NOMO-1 (cell line): ENCODE results near the gene MAL.

Experiments used
- DNase-seq, 2 experiments: peaks; one replicate each; lab custom pipeline; 2025; ENCODE audit not compliant: unreplicated experiment in 2 of 2; lab: John Stamatoyannopoulos, UW

MAL gene

DNA sequence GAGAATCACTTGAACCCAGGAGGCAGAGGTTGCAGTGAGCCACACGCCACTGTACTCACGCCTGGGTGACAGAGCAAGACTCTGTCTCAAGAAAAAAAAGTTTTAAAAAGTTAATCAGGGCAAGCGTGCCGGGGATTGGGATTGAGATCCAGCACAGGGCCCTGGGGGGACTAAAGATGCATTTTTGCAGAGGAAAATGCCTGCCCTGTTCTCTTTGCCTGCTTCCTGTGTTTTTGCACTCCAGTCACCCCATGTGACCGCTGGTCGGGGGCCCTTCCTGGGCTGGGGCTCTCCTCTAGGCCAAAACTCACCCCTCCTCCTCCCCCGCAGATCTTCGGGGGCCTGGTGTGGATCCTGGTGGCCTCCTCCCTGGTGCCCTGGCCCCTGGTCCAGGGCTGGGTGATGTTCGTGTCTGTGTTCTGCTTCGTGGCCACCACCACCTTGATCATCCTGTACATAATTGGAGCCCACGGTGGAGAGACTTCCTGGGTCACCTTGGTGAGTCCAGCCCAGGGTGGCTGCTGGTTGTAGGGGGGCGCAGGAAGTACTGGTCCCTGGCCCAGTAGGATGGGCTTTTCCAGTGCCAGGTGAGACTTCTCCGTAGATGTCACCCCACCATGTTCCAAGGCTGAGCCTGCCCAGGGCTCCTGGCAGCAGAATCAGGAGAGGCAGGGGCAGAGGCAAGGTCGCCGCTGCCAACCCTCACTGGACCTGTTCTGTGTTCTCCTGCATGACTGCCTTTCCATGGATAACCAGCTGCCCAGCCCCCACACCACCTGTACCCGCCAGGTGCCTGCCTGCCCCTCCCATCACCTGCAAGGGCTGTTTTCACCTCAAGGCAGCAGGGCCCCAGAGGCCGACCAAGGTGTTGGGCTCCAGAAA is 22.4 kb downstream of the MAL start:
- DNase-seq = no peak

GRCh38 chr2:95048825-95049682 is 23.5 kb downstream of the MAL start:
- no peak for DNase-seq

DNA sequence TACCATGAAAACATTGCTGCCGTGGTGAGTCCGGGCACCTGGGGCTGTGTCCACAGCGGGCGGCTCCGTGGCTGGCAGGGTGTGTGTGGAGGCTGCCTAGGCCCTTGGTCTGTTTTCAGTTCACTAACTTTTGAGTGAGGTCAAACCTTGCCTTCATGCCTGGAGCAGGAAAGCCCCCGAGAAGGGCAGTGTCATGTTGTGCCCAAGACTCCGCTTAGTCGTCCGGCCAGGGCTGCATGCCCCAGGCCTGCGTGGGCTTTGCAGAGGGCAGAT is 24.1 kb downstream of the MAL start:
- DNase-seq = no peak

DNA sequence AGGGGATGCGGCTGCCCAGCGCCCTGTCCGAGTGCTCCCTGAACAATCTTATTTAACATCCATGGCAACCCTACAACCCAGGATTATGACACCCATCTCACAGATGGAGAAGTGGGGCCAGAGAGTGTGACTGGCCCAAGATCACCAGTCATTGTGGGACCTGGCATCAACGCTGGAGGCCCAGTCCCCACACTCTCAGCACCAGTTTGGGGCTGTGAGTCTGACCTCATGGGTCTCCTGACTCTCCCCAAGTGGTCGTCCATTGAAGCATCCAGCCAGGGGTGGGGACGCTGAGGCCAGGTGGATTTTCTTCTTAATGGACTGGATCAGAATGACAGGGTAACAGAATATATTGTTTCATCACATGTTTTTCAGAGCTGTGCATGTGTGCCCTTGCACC is 24.5 kb downstream of the MAL start:
- no peak for DNase-seq

GRCh38 chr2:95050385-95051300 is 25.1 kb downstream of the MAL start:
- no peak for DNase-seq

GRCh38 chr2:95051626-95052025 is 26.1 kb downstream of the MAL start:
- DNase-seq = no peak

GRCh38 chr2:95052307-95052706 is 26.8 kb downstream of the MAL start:
- no peak for DNase-seq

DNA sequence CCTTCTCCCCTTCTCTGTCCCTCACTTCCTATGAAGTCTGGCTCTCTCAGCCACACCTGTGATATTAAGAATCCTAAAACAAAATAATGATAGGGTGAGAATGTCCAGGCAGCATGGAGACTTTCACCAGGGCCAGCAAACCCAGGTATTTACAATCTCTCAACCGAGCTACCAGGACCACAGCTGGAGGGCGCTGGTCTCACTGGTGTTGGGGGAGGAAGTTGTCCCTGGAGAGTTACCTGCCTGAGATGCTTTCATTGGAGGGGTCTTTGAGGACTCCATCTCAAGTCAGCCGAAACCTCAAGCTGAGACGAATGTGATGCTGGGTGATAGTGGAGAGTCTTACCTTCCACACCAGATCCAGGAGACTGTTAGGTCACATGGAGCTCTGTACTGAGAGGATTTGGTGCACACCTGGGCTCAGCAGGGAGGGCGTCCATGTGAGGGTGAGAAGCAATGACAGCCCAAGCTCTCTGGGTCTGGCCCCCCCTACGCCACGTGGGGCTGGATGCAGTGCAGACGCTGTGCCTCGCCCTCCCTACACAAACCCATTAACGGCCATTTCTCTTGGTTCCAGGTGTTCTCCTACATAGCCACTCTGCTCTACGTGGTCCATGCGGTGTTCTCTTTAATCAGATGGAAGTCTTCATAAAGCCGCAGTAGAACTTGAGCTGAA is 27.4 kb downstream of the MAL start:
- no peak for DNase-seq

DNA sequence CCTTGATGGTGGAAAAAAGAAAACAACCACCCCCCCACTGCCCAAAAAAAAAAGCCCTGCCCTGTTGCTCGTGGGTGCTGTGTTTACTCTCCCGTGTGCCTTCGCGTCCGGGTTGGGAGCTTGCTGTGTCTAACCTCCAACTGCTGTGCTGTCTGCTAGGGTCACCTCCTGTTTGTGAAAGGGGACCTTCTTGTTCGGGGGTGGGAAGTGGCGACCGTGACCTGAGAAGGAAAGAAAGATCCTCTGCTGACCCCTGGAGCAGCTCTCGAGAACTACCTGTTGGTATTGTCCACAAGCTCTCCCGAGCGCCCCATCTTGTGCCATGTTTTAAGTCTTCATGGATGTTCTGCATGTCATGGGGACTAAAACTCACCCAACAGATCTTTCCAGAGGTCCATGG is 28.0 kb downstream of the MAL start:
- DNase-seq = no peak

GRCh38 chr2:95054016-95054415 is 28.5 kb downstream of the MAL start:
- no peak for DNase-seq

GRCh38 chr2:95055262-95055661 is 29.8 kb downstream of the MAL start:
- DNase-seq = no peak

GRCh38 chr2:95056044-95056443 is 30.5 kb downstream of the MAL start:
- DNase-seq = no peak

DNA sequence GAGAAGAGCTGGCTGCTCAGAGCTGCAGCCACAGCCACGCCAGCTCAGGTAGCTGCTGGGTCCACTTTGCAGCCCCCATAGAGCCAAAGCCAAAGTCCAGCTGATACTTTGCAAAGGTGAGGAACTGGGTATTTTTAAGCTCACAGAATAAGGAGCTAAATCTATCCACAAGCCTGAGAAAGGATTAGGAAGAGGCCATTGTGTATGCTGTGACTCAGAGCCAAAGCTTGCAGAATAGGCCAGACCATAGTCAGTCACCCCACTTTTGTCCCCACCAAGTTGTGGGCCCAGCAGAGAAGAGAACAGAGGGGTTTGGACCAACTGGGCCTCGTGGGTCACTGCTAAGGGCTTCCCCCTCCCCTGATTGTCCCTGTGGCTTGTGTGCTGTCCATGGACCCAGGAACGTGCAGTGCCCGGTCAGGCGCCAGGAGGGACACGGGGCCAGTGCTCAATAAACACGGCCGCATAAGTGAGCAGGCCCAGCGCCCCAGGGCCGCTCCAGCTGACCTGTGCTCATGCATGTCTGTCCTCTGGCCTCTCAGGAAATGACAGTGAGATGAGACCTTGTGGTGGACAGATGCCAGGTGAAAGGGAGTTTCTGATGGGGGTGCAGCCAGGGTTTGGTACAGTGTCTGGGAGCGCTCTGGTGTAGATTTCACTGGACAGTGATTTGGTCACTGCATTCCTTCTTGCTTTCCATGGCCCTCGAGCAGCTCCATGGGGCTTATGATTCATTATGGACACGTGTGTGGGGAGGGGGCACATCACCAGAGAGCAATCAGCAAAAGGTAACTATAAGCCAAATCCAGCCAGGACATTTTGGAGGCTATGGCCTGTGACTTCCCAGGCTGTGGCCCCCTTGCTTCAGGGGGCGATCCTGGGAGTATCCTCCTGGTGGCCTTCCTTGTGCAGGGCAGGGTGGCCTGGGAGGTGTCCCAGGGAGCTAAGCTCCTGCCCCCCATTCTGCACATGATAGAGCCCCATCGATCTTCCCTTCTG is 31.3 kb downstream of the MAL start:
- DNase-seq = no peak

GRCh38 chr2:95057535-95058370 is 32.2 kb downstream of the MAL start:
- no peak for DNase-seq

DNA sequence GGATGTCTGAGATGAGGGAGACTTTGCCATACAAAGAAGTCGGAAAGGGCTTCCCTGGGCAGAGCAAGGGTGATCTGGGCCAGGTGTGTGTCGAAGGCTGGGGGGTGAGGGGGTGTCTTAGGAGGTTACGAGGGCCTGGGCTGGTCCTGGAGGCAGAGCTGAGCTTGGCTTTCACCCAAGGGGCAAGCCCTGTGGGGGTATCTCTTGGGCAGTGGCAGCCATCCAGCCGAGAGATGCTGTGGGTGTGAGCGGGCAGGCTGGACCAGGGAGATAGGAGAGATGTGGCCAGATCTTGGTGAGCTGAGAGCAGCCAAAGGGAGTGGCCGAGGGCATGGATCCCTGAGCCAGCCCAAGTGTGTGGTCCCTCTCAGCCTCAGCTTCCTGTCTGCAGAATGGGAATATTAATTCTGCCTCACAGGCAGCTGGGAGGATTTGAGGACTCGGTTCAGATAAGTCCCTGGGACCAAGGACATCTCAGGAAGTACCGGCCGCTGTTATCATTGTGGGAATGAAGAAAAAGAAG is 33.0 kb downstream of the MAL start:
- no peak for DNase-seq

DNA sequence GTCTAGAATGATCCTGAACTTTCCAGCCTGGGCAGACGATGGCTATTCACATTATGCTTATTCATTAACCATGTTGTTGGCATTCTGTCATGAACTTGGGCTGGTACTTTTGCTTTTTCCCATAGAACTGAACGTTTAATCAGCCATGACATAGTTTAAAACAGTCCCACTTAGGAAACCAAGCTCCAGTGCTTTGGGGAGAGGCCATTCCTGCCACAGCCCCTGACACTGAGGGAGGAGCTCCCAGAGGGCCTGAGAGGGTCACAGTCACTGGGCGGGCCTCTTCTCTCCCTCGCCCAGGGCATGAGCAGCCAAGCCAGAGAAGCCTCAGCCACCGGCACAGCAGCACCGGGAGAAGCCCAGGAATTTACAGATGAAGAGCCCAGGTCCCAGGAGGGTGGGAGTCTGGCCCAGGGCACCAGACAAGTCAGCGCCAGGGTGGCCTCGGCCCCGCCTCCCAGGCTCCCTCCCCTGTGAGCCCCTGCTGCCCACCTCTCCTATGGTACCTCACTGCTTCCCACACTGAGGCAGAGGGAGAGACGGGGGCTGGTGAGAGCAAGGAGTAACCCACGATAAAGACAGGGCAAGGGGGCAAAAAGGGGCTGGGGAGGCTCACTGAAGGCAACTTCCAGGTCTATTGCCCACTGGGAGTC is 33.6 kb downstream of the MAL start:
- no peak for DNase-seq

DNA sequence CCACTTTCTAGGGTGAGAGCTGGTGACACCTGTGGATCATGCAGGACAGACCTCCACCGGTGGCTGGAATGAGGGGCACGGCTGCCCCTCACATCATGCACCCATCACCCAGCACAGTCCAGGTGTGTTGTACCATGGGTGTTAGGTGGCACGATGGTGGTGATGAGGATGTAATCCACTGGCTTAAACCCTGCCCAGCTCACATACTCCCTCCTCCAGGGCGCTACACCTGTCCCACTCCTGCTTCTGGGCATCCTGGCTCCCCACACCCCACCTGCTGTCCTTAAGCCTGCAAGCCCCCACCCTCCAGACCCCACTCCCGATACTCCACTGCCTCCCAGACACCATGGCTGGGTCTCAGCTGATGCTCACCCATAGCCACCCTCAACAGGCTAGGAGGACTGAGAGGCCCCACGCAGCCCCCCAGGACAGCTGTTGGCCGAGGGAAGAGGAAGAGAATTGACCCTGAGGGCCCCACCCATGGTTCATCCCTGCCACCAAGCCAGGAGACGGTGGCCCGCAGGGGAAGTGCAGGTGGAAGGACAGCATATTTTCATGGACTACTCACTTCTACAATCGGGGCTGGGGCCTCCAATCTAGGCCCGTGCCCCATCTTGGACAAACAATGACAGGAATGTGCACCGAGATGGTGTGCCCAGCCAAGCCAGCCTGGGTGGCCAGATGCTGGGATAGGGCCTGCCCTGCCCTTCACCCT is 34.3 kb downstream of the MAL start:
- no peak for DNase-seq
